Measurements from ENCODE around the gene BTF3L4. TPM values are rescaled to one million over a fixed set of nuclear protein-coding genes. Genes with fewer than 3 reads are reported as not detected.
A peak's percentile ranks its signal among the peaks of the same experiment; 100 is the strongest.

BTF3L4 gene
- total RNA-seq, 2 donors from 2014 or later = 28.7 to 36.3 TPM

DNA sequence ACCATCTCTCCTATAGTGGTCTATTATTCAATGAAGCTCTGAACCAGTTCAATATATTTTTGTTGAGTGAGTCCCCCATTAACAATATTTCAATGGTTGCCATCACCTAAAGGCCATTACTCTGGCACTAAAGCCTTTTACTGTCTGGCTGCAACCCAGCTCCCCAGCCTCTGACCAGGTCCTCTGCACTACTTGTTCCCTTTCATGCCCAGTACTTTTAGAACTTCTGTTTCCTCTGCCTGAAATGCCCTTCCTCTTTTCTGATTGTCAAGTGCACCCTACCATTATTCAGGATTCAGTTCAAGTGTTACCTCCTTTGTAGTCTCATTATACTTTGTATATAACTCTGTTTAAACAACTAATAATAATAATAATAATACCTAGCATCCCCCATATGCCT is 55.4 kb downstream of the BTF3L4 start:
- intact Hi-C loops (cut with DNase I) = no loop called here
- DNase-seq (no peak), ATAC-seq (no peak)

GRCh38 chr1:52112489-52112888 is 56.4 kb downstream of the BTF3L4 start:
- no peak for DNase-seq
- intact Hi-C loops (cut with DNase I) = no loop called here
- ATAC-seq = no peak

DNA sequence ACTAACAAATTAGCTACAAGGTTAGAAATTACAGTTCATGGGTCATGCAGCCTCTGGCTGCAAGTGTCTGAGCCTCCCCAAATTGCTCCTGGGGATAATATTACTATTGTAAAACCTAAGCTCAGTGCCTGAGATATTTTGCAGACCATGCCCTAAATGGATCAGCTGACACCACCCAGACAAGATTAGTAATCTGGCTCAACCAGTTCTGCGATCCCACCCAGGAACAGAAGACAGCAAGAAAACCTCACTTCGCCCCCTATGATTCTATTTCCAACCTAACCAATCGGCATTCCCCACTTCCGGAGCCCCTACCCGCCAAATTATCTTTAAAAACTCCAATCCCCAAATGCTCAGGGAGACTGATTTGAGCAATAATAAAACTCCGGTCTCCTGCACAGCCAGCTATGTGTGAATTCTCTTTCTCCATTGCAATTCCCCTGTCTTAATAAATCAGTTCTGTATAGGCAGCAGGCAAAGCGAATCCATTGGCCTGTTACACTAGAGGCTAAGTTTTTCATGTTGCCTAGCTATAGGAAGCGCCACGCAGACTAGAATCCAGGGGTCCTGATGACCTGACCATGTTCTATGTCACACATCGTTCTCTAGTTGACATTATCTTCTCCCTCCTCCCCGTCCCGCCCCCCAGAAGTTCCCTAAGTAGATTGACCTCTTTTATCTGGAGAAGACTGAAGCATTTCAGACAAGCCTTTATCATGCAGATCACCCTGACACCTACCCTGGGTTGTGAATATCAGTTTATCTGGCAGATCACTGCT is 63.4 kb downstream of the BTF3L4 start:
- DNase-seq (no peak), ATAC-seq (no peak)
- intact Hi-C loops (cut with DNase I) = no loop called here

GRCh38 chr1:52122384-52122783 is 66.3 kb downstream of the BTF3L4 start:
- ATAC-seq (no peak), DNase-seq (no peak)
- intact Hi-C loops (cut with DNase I) = no loop called here

GRCh38 chr1:52123622-52124021 is 67.5 kb downstream of the BTF3L4 start:
- DNase-seq = no peak
- intact Hi-C loops (cut with DNase I) = no loop called here
- no peak for ATAC-seq

DNA sequence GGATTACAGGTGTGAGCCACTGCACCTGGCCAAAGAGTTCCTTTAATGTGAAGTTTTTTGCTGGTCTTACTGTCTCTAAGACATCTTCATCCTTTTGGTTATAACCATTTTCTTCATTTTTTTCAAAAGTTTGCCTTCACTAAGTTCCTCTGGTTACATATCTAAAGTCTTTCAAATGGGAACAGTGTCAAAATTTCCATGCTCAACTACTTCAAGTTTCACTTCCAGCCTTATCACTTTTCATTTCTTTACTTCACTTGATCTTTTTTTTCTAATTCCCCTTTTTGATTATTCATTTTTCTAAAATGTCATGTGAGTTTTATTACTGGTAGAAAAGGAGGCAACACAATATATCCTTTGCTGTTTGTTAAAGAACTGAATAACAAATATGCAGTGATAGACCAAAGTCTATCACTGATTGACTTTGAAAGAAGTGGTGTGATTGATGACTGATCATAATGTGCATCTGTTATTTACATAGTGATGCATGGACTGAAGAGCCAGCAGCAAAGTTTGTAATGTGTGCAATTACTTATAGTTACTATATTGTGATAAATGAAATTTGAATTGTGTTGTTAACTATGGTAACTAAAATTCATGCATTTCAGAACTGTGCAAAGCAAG is 69.8 kb downstream of the BTF3L4 start:
- ATAC-seq (no peak), DNase-seq (no peak)
- intact Hi-C loops (cut with DNase I) = loop anchor here in 1 of 2 donors (1.0 kb wide), 1 partner anchor 168 kb away; no protein-coding TSS in a partner anchor

DNA sequence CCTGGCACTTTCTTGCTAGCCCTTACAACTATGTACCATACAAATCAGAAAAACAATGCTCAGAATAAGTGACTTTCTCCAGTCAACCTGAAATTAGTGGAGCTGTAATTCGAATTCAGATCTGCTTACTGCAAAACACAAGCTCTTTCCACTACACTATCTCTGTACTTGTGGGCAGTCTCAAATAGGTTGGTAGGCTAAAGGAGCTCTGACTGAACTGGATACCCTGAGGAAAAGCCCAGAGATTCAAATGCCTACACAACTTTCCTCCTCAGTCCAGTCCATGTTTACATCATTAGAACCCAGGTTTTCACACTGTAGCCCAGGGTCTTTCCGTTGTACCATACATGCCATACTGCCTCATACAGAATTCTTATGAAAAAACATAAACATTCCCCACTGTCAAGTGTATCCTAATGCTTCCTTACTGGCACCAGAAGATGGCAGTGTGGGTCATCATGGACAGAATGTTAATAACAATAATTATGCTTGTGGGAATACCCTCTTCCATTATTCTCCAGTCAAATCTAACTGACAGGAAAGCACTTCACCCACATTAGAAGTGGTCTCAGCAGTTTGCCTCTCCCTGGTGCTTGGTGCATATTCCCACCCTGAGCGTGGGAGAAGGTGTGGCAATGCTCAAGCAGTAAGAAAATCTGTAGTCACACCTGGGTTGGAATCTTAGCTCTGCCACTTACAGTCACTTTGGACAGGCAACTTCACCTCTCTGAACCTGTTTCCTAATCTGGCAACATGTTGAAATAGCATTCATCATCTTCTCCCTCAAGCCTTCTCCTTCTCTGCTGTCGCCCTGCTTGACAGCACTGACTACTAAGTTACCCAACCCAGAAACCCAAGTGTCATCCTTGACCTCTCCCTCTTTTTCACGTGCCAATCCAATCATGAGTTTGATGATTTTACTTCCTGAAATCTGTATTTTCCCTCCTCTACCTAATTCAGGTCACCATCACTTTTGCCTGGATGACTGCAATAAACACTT is 71.4 kb downstream of the BTF3L4 start:
- ATAC-seq = peak; percentile 61 to 72
- DNase-seq = peak; percentile 31
- intact Hi-C loops (cut with DNase I) = no loop called here

DNA sequence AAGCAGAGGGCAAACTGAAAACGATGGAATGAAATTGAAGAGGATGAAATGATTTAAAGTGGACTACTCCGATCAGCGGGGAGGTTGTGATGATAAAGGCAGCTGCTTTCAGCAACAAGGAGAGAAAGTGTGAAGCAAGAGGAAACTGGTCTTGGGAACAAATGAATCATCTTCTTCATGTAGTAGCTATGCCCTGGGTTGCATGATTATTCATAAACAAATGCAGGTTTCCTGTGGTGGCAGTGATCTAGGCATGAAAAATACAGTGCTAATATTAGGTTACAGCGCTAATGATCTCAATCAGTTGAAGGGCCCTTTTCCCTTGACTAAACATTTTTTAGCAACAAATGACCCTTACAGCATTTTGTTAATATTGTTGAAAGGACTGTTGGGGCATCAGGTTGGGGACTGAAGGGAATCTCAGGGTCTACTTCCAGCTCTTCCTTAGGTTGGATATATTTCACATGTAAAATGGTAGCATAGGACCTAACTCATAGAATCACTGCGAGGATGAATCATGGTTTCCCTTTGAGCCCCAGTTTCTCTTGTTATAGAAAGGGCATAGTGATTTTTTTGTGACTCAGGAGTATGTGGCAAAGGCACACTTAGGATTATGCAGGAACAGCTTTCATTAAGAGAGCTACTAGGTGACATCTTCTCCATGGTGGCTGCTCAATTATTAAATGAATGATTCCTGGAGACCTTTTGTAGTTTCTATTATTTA is 83.9 kb downstream of the BTF3L4 start:
- intact Hi-C loops (cut with DNase I) = loop anchor here (5.0 kb wide), 1 partner anchor 157 kb away; no protein-coding TSS in a partner anchor
- ATAC-seq (peak in 1 of 2 donors; percentile 6), DNase-seq (no peak)

Other genes with a start within 250 kb of the BTF3L4 start
- 100 to 1,000 TPM; 120 to 136 TPM for gene NRDC, start 177.6 kb upstream of the BTF3L4 start, total RNA-seq
- not detected for gene RAB3B, start 65.6 kb upstream of the BTF3L4 start, total RNA-seq
- 1 to 10 TPM; 3.9 to 5.4 TPM for gene KTI12, start 22.5 kb upstream of the BTF3L4 start, total RNA-seq
- gene TXNDC12, start 1.1 kb upstream of the BTF3L4 start, total RNA-seq = 10 to 100 TPM; 29.9 to 38.7 TPM
- gene ZFYVE9, start 85.8 kb downstream of the BTF3L4 start, total RNA-seq = 10 to 100 TPM; 15.5 to 16.1 TPM

All from left cardiac atrium (tissue), 4 donors.